Muscle layer of colon (tissue), 2 donors: ENCODE measurements around the gene CYP19A1.

Experiments used
- H3K27ac ChIP-seq: one replicate; pipeline ENCODE4 v1.7.0; 2013; ENCODE audit warnings: low read depth, mild to moderate bottlenecking, low read length, moderate library complexity
- H3K27me3 ChIP-seq, 2 donors: one replicate each; pipeline ENCODE4 v1.7.0; 2013; ENCODE audit warnings: low read length in 2 of 2, mild to moderate bottlenecking in 2 of 2; ENCODE audit not compliant: insufficient read depth in 2 of 2, control insufficient read depth in 1 of 2
- H3K36me3 ChIP-seq: one replicate; pipeline ENCODE4 v1.7.0; 2013; ENCODE audit warnings: mild to moderate bottlenecking, low read length; ENCODE audit not compliant: insufficient read depth
- H3K4me1 ChIP-seq: one replicate; pipeline ENCODE4 v1.7.0; 2013; ENCODE audit warnings: mild to moderate bottlenecking, low read length; ENCODE audit not compliant: insufficient read depth
- H3K4me3 ChIP-seq, 2 donors: one replicate each; pipeline ENCODE4 v1.7.0; 2013; ENCODE audit warnings: low read length in 2 of 2, low read depth in 1 of 2, mild to moderate bottlenecking in 1 of 2, moderate library complexity in 1 of 2
- H3K9ac ChIP-seq: one replicate; pipeline ENCODE4 v1.7.0; 2013; ENCODE audit warnings: low read length
- H3K9me3 ChIP-seq: one replicate; pipeline ENCODE4 v1.7.0; 2013; ENCODE audit warnings: mild to moderate bottlenecking, low read length
- donor health status: abdominal sarcoma.
- donor health status: Adenocarcinoma of cecum.

CYP19A1 gene

GRCh38 chr15:51168700-51169099 is 169.7 kb downstream of the CYP19A1 start:
- no peak overlapping the region for H3K27ac ChIP-seq
- no peaks in the 10 kb centered on the region for H3K9me3 ChIP-seq
- H3K36me3 ChIP-seq: no peaks in the 10 kb centered on the region
- H3K9ac ChIP-seq: no peak overlapping the region
- H3K27me3 ChIP-seq: no peaks in the 10 kb centered on the region
- H3K4me3 ChIP-seq: no peak overlapping the region
- H3K4me1 ChIP-seq: peaks cover 10% of the 10 kb centered on the region

- no peak overlapping the region for H3K9ac ChIP-seq
- no peak overlapping the region for H3K27ac ChIP-seq
- no peaks in the 10 kb centered on the region for H3K36me3 ChIP-seq
- H3K4me3 ChIP-seq: no peak overlapping the region
- no peaks in the 10 kb centered on the region for H3K9me3 ChIP-seq
- H3K27me3 ChIP-seq: no peaks in the 10 kb centered on the region
- H3K4me1 ChIP-seq: peaks cover 4% of the 10 kb centered on the region
Observed at GRCh38 chr15:51163843-51164242, 174.6 kb downstream of the CYP19A1 start.

GRCh38 chr15:51162865-51163762 is 175.3 kb downstream of the CYP19A1 start:
- Histone ChIP-seq H3K4me3 (no peak overlapping the region), H3K9me3 (no peaks in the 10 kb centered on the region), H3K27ac (no peak overlapping the region), H3K36me3 (no peaks in the 10 kb centered on the region), H3K27me3 (no peaks in the 10 kb centered on the region), H3K9ac (no peak overlapping the region), H3K4me1 (peaks cover 4% of the 10 kb centered on the region)

- no peak overlapping the region for H3K4me3 ChIP-seq
- H3K9me3 ChIP-seq: no peaks in the 10 kb centered on the region
- no peak overlapping the region for H3K27ac ChIP-seq
- H3K9ac ChIP-seq: no peak overlapping the region
- H3K27me3 ChIP-seq: no peaks in the 10 kb centered on the region
- no peaks in the 10 kb centered on the region for H3K36me3 ChIP-seq
- H3K4me1 ChIP-seq: peaks cover 4% of the 10 kb centered on the region
Observed at GRCh38 chr15:51161491-51162220, 176.7 kb downstream of the CYP19A1 start.

- H3K9me3 ChIP-seq: no peaks in the 10 kb centered on the region
- H3K4me1 ChIP-seq: peaks cover 4% of the 10 kb centered on the region
- no peak overlapping the region for H3K27ac ChIP-seq
- H3K9ac ChIP-seq: no peak overlapping the region
- H3K27me3 ChIP-seq: no peaks in the 10 kb centered on the region
- H3K36me3 ChIP-seq: no peaks in the 10 kb centered on the region
- H3K4me3 ChIP-seq: no peak overlapping the region
Observed at GRCh38 chr15:51160484-51160883, 177.9 kb downstream of the CYP19A1 start.
